K562 (cell line): ENCODE measurements around the gene MMP17. TPM values are rescaled to one million over a fixed set of nuclear protein-coding genes. Genes with fewer than 3 reads are reported as not detected.

ENCODE experiments used
- HNRNPL ChIP-seq: fragments of 200-400 bp; formaldehyde crosslinking; IDR thresholded peaks from 2 replicates; pipeline ENCODE4 v1.6.1; 2017; ENCODE audit warnings: low read depth, mild to moderate bottlenecking, low read length
- MEIS2 ChIP-seq: fragments of 450-650 bp; IDR thresholded peaks from 2 replicates; pipeline ENCODE4 v1.6.1; 2014; ENCODE audit warnings: mild to moderate bottlenecking; ENCODE audit not compliant: partially characterized antibody
- NCOA6 ChIP-seq: fragments of 450-650 bp; IDR thresholded peaks from 2 replicates; pipeline ENCODE4 v1.6.1; 2017; ENCODE audit warnings: mild to moderate bottlenecking
- NEUROD1 ChIP-seq: fragments of 150-350 bp; IDR thresholded peaks from 2 replicates; pipeline ENCODE4 v1.6.1; 2014; ENCODE audit warnings: borderline replicate concordance, low read length, low read depth; ENCODE audit not compliant: partially characterized antibody
- SMC3 ChIP-seq: conservative IDR thresholded peaks from 2 replicates; pipeline ENCODE4 v1.6.1; 2011; ENCODE audit warnings: low read depth, low read length, improper control_type of control experiment; ENCODE audit not compliant: insufficient read depth
- ZNF134 ChIP-seq: fragments of 250-450 bp; sonication (Bioruptor Pico); conservative IDR thresholded peaks from 2 replicates; pipeline ENCODE4 v1.4.0; 2020
- polyA plus RNA-seq, 8 experiments: library from polyadenylated mRNA; depleted of rRNA in 4 of 8; stranded (reverse) in 5 of 8; unstranded in 3 of 8; fragments of >200 nt; fragmentation: Nextera tagmentation in 2 of 8; fragmentation: Illumina TruSeq in 1 of 8; extraction: Ambion mirVana in 2 of 8; extraction: Trizol in 1 of 8; gene quantifications; 2 replicates each; pipeline versions ENCODE4 v1.2.1 to v1.2.3, GENCODE V29; 2011 to 2014; ENCODE audit warnings: inconsistent platforms in 1 of 8, missing spikeins in 1 of 8
- total RNA-seq, 7 experiments: library from RNA; depleted of rRNA in 6 of 7; stranded (reverse); fragments of >200 nt in 6 of 7; fragmentation: Illumina TruSeq in 2 of 7; extraction: Trizol in 2 of 7; gene quantifications; 2 replicates each; pipeline versions ENCODE4 v1.2.1 to v1.2.3, GENCODE V29; 2011 to 2021; ENCODE audit warnings: low replicate concordance in 1 of 7
- TF ChIP-seq, protein P1 (sequence below), 2 experiments: fragments of 450-650 bp; formaldehyde crosslinking in 1 of 2; IDR thresholded peaks; 2 replicates each; pipeline versions ENCODE4 v1.4.0 to v1.6.1; 2014 to 2020; ENCODE audit warnings: mild to moderate bottlenecking in 2 of 2, borderline replicate concordance in 1 of 2, low read depth in 1 of 2
- TF ChIP-seq, protein P2 (sequence below): fragments of 250-450 bp; sonication (Bioruptor Pico); IDR thresholded peaks from 2 replicates; pipeline ENCODE4 v1.4.0; 2020; ENCODE audit warnings: mild to moderate bottlenecking, moderate library complexity, borderline replicate concordance
- TF ChIP-seq, protein P3 (sequence below): sonication (generic); formaldehyde crosslinking; IDR thresholded peaks from 2 replicates; pipeline ENCODE4 v1.8.1; 2023; ENCODE audit warnings: mild to moderate bottlenecking, missing genetic modification reagents
- TF ChIP-seq, protein P4 (sequence below): fragments of 250-450 bp; sonication (Bioruptor Pico); IDR thresholded peaks from 2 replicates; pipeline ENCODE4 v1.4.0; 2020; ENCODE audit warnings: borderline replicate concordance

MMP17 gene
- total and polyA plus RNA-seq, 9 of the 15 experiments (the other 6 are each of a cell fraction or from before 2014, with no cell fraction given): 1.1 to 21.2 (median 17.1) TPM; not detected in 2

DNA sequence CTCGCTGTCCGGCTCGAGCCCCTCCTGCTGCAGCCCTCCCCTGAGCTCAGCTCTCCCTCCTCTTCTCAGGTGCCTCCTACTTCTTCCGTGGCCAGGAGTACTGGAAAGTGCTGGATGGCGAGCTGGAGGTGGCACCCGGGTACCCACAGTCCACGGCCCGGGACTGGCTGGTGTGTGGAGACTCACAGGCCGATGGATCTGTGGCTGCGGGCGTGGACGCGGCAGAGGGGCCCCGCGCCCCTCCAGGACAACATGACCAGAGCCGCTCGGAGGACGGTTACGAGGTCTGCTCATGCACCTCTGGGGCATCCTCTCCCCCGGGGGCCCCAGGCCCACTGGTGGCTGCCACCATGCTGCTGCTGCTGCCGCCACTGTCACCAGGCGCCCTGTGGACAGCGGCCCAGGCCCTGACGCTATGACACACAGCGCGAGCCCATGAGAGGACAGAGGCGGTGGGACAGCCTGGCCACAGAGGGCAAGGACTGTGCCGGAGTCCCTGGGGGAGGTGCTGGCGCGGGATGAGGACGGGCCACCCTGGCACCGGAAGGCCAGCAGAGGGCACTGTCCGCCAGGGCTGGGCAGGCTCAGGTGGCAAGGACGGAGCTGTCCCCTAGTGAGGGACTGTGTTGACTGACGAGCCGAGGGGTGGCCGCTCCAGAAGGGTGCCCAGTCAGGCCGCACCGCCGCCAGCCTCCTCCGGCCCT lies 22.8 kb downstream of the MMP17 start (continued):
- TF ChIP-seq, protein P1, sequence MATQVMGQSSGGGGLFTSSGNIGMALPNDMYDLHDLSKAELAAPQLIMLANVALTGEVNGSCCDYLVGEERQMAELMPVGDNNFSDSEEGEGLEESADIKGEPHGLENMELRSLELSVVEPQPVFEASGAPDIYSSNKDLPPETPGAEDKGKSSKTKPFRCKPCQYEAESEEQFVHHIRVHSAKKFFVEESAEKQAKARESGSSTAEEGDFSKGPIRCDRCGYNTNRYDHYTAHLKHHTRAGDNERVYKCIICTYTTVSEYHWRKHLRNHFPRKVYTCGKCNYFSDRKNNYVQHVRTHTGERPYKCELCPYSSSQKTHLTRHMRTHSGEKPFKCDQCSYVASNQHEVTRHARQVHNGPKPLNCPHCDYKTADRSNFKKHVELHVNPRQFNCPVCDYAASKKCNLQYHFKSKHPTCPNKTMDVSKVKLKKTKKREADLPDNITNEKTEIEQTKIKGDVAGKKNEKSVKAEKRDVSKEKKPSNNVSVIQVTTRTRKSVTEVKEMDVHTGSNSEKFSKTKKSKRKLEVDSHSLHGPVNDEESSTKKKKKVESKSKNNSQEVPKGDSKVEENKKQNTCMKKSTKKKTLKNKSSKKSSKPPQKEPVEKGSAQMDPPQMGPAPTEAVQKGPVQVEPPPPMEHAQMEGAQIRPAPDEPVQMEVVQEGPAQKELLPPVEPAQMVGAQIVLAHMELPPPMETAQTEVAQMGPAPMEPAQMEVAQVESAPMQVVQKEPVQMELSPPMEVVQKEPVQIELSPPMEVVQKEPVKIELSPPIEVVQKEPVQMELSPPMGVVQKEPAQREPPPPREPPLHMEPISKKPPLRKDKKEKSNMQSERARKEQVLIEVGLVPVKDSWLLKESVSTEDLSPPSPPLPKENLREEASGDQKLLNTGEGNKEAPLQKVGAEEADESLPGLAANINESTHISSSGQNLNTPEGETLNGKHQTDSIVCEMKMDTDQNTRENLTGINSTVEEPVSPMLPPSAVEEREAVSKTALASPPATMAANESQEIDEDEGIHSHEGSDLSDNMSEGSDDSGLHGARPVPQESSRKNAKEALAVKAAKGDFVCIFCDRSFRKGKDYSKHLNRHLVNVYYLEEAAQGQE (IDR thresholded peaks at IDR 0.05; ENCODE audit: borderline replicate concordance): peak; percentile 50; the same call in 1 of the 2 replicates
- TF ChIP-seq, protein P1 (CRISPR knock-in tag; IDR thresholded peaks at IDR 0.05; ENCODE audit: low read depth): no peak
- TF ChIP-seq HNRNPL (peak; percentile 89), SMC3 (peak; percentile 38), ZNF134 (CRISPR knock-in tag) (no peak), MEIS2 (peak; percentile 34), NCOA6 (no peak), NEUROD1 (no peak)
- TF ChIP-seq, protein P2, sequence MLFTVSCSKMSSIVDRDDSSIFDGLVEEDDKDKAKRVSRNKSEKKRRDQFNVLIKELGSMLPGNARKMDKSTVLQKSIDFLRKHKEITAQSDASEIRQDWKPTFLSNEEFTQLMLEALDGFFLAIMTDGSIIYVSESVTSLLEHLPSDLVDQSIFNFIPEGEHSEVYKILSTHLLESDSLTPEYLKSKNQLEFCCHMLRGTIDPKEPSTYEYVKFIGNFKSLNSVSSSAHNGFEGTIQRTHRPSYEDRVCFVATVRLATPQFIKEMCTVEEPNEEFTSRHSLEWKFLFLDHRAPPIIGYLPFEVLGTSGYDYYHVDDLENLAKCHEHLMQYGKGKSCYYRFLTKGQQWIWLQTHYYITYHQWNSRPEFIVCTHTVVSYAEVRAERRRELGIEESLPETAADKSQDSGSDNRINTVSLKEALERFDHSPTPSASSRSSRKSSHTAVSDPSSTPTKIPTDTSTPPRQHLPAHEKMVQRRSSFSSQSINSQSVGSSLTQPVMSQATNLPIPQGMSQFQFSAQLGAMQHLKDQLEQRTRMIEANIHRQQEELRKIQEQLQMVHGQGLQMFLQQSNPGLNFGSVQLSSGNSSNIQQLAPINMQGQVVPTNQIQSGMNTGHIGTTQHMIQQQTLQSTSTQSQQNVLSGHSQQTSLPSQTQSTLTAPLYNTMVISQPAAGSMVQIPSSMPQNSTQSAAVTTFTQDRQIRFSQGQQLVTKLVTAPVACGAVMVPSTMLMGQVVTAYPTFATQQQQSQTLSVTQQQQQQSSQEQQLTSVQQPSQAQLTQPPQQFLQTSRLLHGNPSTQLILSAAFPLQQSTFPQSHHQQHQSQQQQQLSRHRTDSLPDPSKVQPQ: no peak
- TF ChIP-seq, protein P3, sequence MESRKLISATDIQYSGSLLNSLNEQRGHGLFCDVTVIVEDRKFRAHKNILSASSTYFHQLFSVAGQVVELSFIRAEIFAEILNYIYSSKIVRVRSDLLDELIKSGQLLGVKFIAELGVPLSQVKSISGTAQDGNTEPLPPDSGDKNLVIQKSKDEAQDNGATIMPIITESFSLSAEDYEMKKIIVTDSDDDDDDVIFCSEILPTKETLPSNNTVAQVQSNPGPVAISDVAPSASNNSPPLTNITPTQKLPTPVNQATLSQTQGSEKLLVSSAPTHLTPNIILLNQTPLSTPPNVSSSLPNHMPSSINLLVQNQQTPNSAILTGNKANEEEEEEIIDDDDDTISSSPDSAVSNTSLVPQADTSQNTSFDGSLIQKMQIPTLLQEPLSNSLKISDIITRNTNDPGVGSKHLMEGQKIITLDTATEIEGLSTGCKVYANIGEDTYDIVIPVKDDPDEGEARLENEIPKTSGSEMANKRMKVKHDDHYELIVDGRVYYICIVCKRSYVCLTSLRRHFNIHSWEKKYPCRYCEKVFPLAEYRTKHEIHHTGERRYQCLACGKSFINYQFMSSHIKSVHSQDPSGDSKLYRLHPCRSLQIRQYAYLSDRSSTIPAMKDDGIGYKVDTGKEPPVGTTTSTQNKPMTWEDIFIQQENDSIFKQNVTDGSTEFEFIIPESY (CRISPR knock-in tag): peak; percentile 98
- TF ChIP-seq, protein P4, sequence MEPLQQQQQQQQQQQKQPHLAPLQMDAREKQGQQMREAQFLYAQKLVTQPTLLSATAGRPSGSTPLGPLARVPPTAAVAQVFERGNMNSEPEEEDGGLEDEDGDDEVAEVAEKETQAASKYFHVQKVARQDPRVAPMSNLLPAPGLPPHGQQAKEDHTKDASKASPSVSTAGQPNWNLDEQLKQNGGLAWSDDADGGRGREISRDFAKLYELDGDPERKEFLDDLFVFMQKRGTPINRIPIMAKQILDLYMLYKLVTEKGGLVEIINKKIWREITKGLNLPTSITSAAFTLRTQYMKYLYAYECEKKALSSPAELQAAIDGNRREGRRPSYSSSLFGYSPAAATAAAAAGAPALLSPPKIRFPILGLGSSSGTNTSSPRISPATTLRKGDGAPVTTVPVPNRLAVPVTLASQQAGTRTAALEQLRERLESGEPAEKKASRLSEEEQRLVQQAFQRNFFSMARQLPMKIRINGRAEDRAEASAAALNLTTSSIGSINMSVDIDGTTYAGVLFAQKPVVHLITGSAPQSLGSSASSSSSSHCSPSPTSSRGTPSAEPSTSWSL: no peak
